CD14-positive monocyte (primary cell): ENCODE data around the gene ITGB3BP. TPM values are rescaled to one million over a fixed set of nuclear protein-coding genes. Genes with fewer than 3 reads are reported as not detected.

Source experiments
- DNase-seq, 3 donors: peaks; one replicate each; pipeline ENCODE4 v3.0.0-alpha.2; 2011 to 2022
- H2AFZ ChIP-seq: 2 replicates; pipeline ENCODE4 v1.6.0; 2012; ENCODE audit warnings: mild to moderate bottlenecking, low read depth, low read length, inconsistent platforms; ENCODE audit not compliant: insufficient read depth, poor library complexity, severe bottlenecking
- H3K27ac ChIP-seq, 2 donors: 1 replicate in 1 of 2; 2 replicates in 1 of 2; pipeline ENCODE4 v1.5.1; 2012 to 2013; ENCODE audit warnings: low read length in 2 of 2, control low read depth in 1 of 2, inconsistent platforms in 1 of 2, low read depth in 1 of 2, mild to moderate bottlenecking in 1 of 2
- H3K27me3 ChIP-seq, 2 donors: one replicate each; pipeline versions ENCODE4 v1.6.0 to v1.6.1; 2011 to 2013; ENCODE audit warnings: low read length in 2 of 2; ENCODE audit not compliant: control insufficient read depth in 2 of 2, insufficient read depth in 2 of 2
- H3K36me3 ChIP-seq, 2 donors: replicated peaks in 1 of 2; 1 replicate in 1 of 2; 2 replicates in 1 of 2; pipeline versions ENCODE4 v1.5.1 to v1.6.1; 2012 to 2013; ENCODE audit warnings: low read length in 2 of 2, control low read depth in 1 of 2, inconsistent platforms in 1 of 2, mild to moderate bottlenecking in 1 of 2; ENCODE audit not compliant: insufficient read depth in 2 of 2, control insufficient read depth in 1 of 2
- H3K4me1 ChIP-seq, 2 donors: 1 replicate in 1 of 2; 2 replicates in 1 of 2; pipeline versions ENCODE4 v1.5.1 to v1.6.1; 2012 to 2013; ENCODE audit warnings: low read length in 2 of 2, control low read depth in 1 of 2, inconsistent platforms in 1 of 2, mild to moderate bottlenecking in 1 of 2, moderate library complexity in 1 of 2; ENCODE audit not compliant: insufficient read depth in 2 of 2, control insufficient read depth in 1 of 2
- H3K4me2 ChIP-seq: replicated peaks from 2 replicates; pipeline ENCODE3; 2012; ENCODE audit warnings: low read length, moderate library complexity, mild to moderate bottlenecking; ENCODE audit not compliant: poor library complexity, severe bottlenecking; ENCODE audit errors: extremely low read depth
- H3K4me3 ChIP-seq, 3 experiments: fragments of 200-600 bp in 1 of 3; sonication (generic) in 1 of 3; replicated peaks in 1 of 3; 1 replicate in 2 of 3; 2 replicates in 1 of 3; pipeline ENCODE4 v1.5.1; 2011 to 2013; ENCODE audit warnings: low read length in 3 of 3, mild to moderate bottlenecking in 3 of 3, control low read depth in 2 of 3, low read depth in 2 of 3, inconsistent platforms in 1 of 3, moderate library complexity in 1 of 3
- H3K79me2 ChIP-seq: 2 replicates; pipeline ENCODE4 v1.6.0; 2012; ENCODE audit warnings: mild to moderate bottlenecking, control low read depth, inconsistent platforms, low read length, moderate library complexity; ENCODE audit not compliant: insufficient read depth
- H3K9ac ChIP-seq: 2 replicates; pipeline ENCODE4 v1.6.0; 2017; ENCODE audit warnings: low read length, mild to moderate bottlenecking; ENCODE audit not compliant: insufficient read depth, poor library complexity, severe bottlenecking
- H3K9me3 ChIP-seq, 2 donors: replicated peaks in 1 of 2; 1 replicate in 1 of 2; 2 replicates in 1 of 2; pipeline versions ENCODE4 v1.5.1 to v1.6.1; 2012 to 2013; ENCODE audit warnings: low read length in 2 of 2, control low read depth in 1 of 2; ENCODE audit not compliant: control insufficient read depth in 1 of 2, insufficient read depth in 1 of 2
- H4K20me1 ChIP-seq: 2 replicates; pipeline ENCODE4 v1.6.0; 2012; ENCODE audit warnings: mild to moderate bottlenecking, low read length, control low read depth, moderate library complexity; ENCODE audit not compliant: insufficient read depth
- H3K27ac Mint-ChIP-seq, 7 donors: one replicate each; pipeline ENCODE4 v1.8.0; 2020; ENCODE audit warnings: mild to moderate bottlenecking in 7 of 7, mixed read lengths in 7 of 7, moderate library complexity in 6 of 7, inconsistent platforms in 2 of 7
- H3K27me3 Mint-ChIP-seq, 3 donors: one replicate each; pipeline ENCODE4 v1.8.0; 2021 to 2022; ENCODE audit warnings: low read depth in 3 of 3, mild to moderate bottlenecking in 3 of 3, mixed read lengths in 3 of 3, moderate library complexity in 3 of 3, inconsistent platforms in 1 of 3
- H3K36me3 Mint-ChIP-seq, 2 donors: one replicate each; pipeline ENCODE4 v1.8.0; 2020; ENCODE audit warnings: mixed read lengths in 2 of 2, inconsistent platforms in 1 of 2, mild to moderate bottlenecking in 1 of 2
- H3K4me1 Mint-ChIP-seq: one replicate; pipeline ENCODE4 v1.8.0; 2020; ENCODE audit warnings: mild to moderate bottlenecking, mixed read lengths
- H3K4me3 Mint-ChIP-seq, 2 donors: one replicate each; pipeline ENCODE4 v1.8.0; 2020; ENCODE audit warnings: mild to moderate bottlenecking in 2 of 2, mixed read lengths in 2 of 2, moderate library complexity in 1 of 2
- H3K9me3 Mint-ChIP-seq, 7 donors: one replicate each; pipeline ENCODE4 v1.8.0; 2020 to 2022; ENCODE audit warnings: mixed read lengths in 7 of 7, mild to moderate bottlenecking in 6 of 7, moderate library complexity in 6 of 7, inconsistent platforms in 2 of 7
- CTCF ChIP-seq: fragments of 200-600 bp; IDR thresholded peaks from one replicate; pipeline ENCODE4 v1.8.0; 2022; ENCODE audit warnings: antibody characterized with exemption, mild to moderate bottlenecking
- WGBS: methylation state at CpG from one replicate; pipeline ENCODE4 v1.1.5; 2013; ENCODE audit warnings: missing lambda C conversion rate; ENCODE audit not compliant: insufficient coverage; 5-methylcytosine and 5-hydroxymethylcytosine counted together
- intact Hi-C, 2 donors: fragments of 100-400 bp; cut with micrococcal nuclease; formaldehyde crosslinking; loops; one replicate each; pipeline versions ENCODE4 v1.15.0 to v1.15.1; 2023
- polyA plus RNA-seq, 3 donors: library from polyadenylated mRNA; depleted of rRNA in 1 of 3; unstranded in 2 of 3; stranded (reverse) in 1 of 3; fragments of 300-500 nt in 2 of 3; fragments of >200 nt in 1 of 3; fragmentation: Illumina TruSeq in 2 of 3; gene quantifications; 1 replicate in 2 of 3; 2 replicates in 1 of 3; pipeline ENCODE4 v1.2.3, GENCODE V29; 2012 to 2021

The ITGB3BP gene
- polyA plus RNA-seq, 3 donors, result 5.2 to 7.0 (median 6.6) TPM

GRCh38 chr1:63557365-63557987 is 34.5 kb upstream of the ITGB3BP start:
- no peaks in the 10 kb centered on the region for H3K4me1 Mint-ChIP-seq
- no peak overlapping the region for H3K4me3 ChIP-seq
- no peak overlapping the region for H2AFZ ChIP-seq
- H3K27me3 Mint-ChIP-seq, result no peaks in the 10 kb centered on the region
- H3K27ac ChIP-seq, result no peak overlapping the region
- H3K4me1 ChIP-seq, result no peaks in the 10 kb centered on the region
- no peaks in the 10 kb centered on the region for H4K20me1 ChIP-seq
- H3K36me3 Mint-ChIP-seq, result peaks cover 2 to 3% of the 10 kb centered on the region in 2 donors
- no peaks in the 10 kb centered on the region for H3K27me3 ChIP-seq
- H3K4me3 Mint-ChIP-seq, result no peak overlapping the region
- H3K79me2 ChIP-seq, result no peaks in the 10 kb centered on the region
- intact Hi-C loops, result no loop called here
- H3K27ac Mint-ChIP-seq, result no peak overlapping the region
- peak; percentile 6 to 36 (median 8) for DNase-seq
- peak; percentile 69 for TF ChIP-seq CTCF
- H3K9me3 ChIP-seq, result no peaks in the 10 kb centered on the region
- H3K9me3 Mint-ChIP-seq, result no peaks in the 10 kb centered on the region
- H3K36me3 ChIP-seq, result no peaks in the 10 kb centered on the region
- H3K4me2 ChIP-seq, result no peak overlapping the region
- H3K9ac ChIP-seq, result no peak overlapping the region
- 80% methylated on average over 2 of the region's 6 CpGs for WGBS

GRCh38 chr1:63555480-63555879 is 32.5 kb upstream of the ITGB3BP start:
- Histone ChIP-seq H3K9ac (no peak overlapping the region), H3K4me2 (no peak overlapping the region), H3K36me3 (no peaks in the 10 kb centered on the region), H3K27ac (no peak overlapping the region), H2AFZ (no peak overlapping the region), H3K4me3 (no peak overlapping the region), H3K79me2 (no peaks in the 10 kb centered on the region), H3K27me3 (no peaks in the 10 kb centered on the region), H4K20me1 (no peaks in the 10 kb centered on the region), H3K4me1 (no peaks in the 10 kb centered on the region), H3K9me3 (no peaks in the 10 kb centered on the region)
- H3K9me3 Mint-ChIP-seq, result no peaks in the 10 kb centered on the region
- intact Hi-C loops, result no loop called here
- DNase-seq, result no peak
- H3K4me3 Mint-ChIP-seq, result no peak overlapping the region
- H3K27me3 Mint-ChIP-seq, result no peaks in the 10 kb centered on the region
- H3K36me3 Mint-ChIP-seq, result peaks cover 0 to 3% of the 10 kb centered on the region in 2 donors
- no peaks in the 10 kb centered on the region for H3K4me1 Mint-ChIP-seq
- no peak overlapping the region for H3K27ac Mint-ChIP-seq
- no peak for TF ChIP-seq CTCF
